Loucy (cell line): ENCODE data around the gene MAML2.

Experiments
- H2AFZ ChIP-seq: fragments of 200-600 bp; sonication (generic); 2 replicates; pipeline ENCODE4 v1.6.0; 2016; ENCODE audit warnings: antibody characterized with exemption, mild to moderate bottlenecking, low read length, moderate library complexity
- H3F3A ChIP-seq: fragments of 200-600 bp; 2 replicates; pipeline ENCODE4 v1.6.0; 2016; ENCODE audit warnings: antibody characterized with exemption, low read depth, mild to moderate bottlenecking
- H3K27me3 ChIP-seq: fragments of 200-600 bp; sonication (generic); 2 replicates; pipeline ENCODE4 v1.6.1; 2014; ENCODE audit warnings: low read length, mild to moderate bottlenecking; ENCODE audit not compliant: insufficient read depth, poor library complexity, severe bottlenecking
- H3K36me3 ChIP-seq: fragments of 200-600 bp; sonication (generic); 2 replicates; pipeline ENCODE4 v1.6.1; 2016; ENCODE audit warnings: low read length; ENCODE audit not compliant: insufficient read depth
- H3K4me1 ChIP-seq: fragments of 200-600 bp; sonication (generic); 2 replicates; pipeline ENCODE4 v1.5.1; 2014; ENCODE audit warnings: low read length, mild to moderate bottlenecking; ENCODE audit not compliant: insufficient read depth, poor library complexity, severe bottlenecking
- H3K4me2 ChIP-seq: fragments of 200-600 bp; sonication (generic); 2 replicates; pipeline ENCODE4 v1.6.0; 2014; ENCODE audit warnings: antibody characterized with exemption, low read length, low read depth, mild to moderate bottlenecking; ENCODE audit not compliant: poor library complexity, severe bottlenecking
- H3K4me3 ChIP-seq: fragments of 200-600 bp; sonication (generic); 2 replicates; pipeline ENCODE4 v1.5.1; 2014; ENCODE audit warnings: low read length, mild to moderate bottlenecking, mixed read lengths; ENCODE audit not compliant: poor library complexity, severe bottlenecking
- H3K79me2 ChIP-seq: fragments of 200-600 bp; sonication (generic); 2 replicates; pipeline ENCODE4 v1.6.1; 2014; ENCODE audit warnings: low read length; ENCODE audit not compliant: insufficient read depth
- H3K9ac ChIP-seq: fragments of 200-600 bp; sonication (generic); 2 replicates; pipeline ENCODE4 v1.6.0; 2014; ENCODE audit warnings: mild to moderate bottlenecking, low read depth, low read length, moderate library complexity; ENCODE audit not compliant: poor library complexity, severe bottlenecking
- H3K9me2 ChIP-seq: fragments of 200-600 bp; sonication (generic); replicated peaks from 2 replicates; pipeline ENCODE4 v1.6.1; 2016; ENCODE audit warnings: low read depth, low read length, mixed read lengths
- H3K9me3 ChIP-seq: fragments of 200-600 bp; sonication (generic); 2 replicates; pipeline ENCODE4 v1.6.1; 2014; ENCODE audit warnings: mild to moderate bottlenecking, antibody characterized with exemption, low read length, low read depth; ENCODE audit not compliant: insufficient read depth
- H4K20me1 ChIP-seq: fragments of 200-600 bp; sonication (generic); 2 replicates; pipeline ENCODE4 v1.6.0; 2014; ENCODE audit warnings: antibody characterized with exemption, low read length, mild to moderate bottlenecking; ENCODE audit not compliant: insufficient read depth, poor library complexity, severe bottlenecking
- CTCF ChIP-seq: fragments of 200-600 bp; sonication (generic); conservative IDR thresholded peaks from 2 replicates; pipeline ENCODE4 v1.5.1; 2014; ENCODE audit warnings: mild to moderate bottlenecking, antibody characterized with exemption, low read length
- EZH2phosphoT487 ChIP-seq: fragments of 200-600 bp; IDR thresholded peaks from 2 replicates; pipeline ENCODE4 v1.6.1; 2018; ENCODE audit warnings: antibody characterized with exemption, mild to moderate bottlenecking, moderate library complexity, borderline replicate concordance

Gene MAML2

GRCh38 chr11:96389720-96390487, 46.9 kb upstream of the MAML2 start, which contains the start of the genes CCDC82 and JRKL:
TSS of gene CCDC82 (minus strand) at chr11:96389912. CDS start at chr11:96384747, 5,165 bp downstream.
TSS of gene JRKL (plus strand) at chr11:96390013. CDS start at chr11:96390650, 637 bp downstream.
- H3K4me3 ChIP-seq: peak within 1 kb of the TSS; percentile 98
- H3K9ac ChIP-seq: peak within 1 kb of the TSS; percentile 77
- H3K9me2 ChIP-seq: no peaks in the 10 kb centered on the region
- H3K79me2 ChIP-seq: peaks cover 69% of the 10 kb centered on the region
- 0 out of 2 replicates have a peak, but pooled peaks cover 3% of the 10 kb centered on the region for H3F3A ChIP-seq
- no peaks in the 10 kb centered on the region for H3K36me3 ChIP-seq
- TF ChIP-seq EZH2phosphoT487 (no peak), CTCF (no peak)
- peak within 1 kb of the TSS; percentile 94 for H2AFZ ChIP-seq
- no peaks in the 10 kb centered on the region for H3K9me3 ChIP-seq
- peak within 1 kb of the TSS; percentile 90 for H3K4me2 ChIP-seq
- peaks cover 58% of the 10 kb centered on the region for H3K4me1 ChIP-seq
- no peaks in the 10 kb centered on the region for H3K27me3 ChIP-seq
- H4K20me1 ChIP-seq: peaks cover 8% of the 10 kb centered on the region

GRCh38 chr11:96388891-96389719, 46.1 kb upstream of the MAML2 start:
- no peaks in the 10 kb centered on the region for H3K27me3 ChIP-seq
- no peak for TF ChIP-seq EZH2phosphoT487
- TF ChIP-seq CTCF: no peak
- H3K9me2 ChIP-seq: no peaks in the 10 kb centered on the region
- H3K9me3 ChIP-seq: no peaks in the 10 kb centered on the region
- peaks cover 63% of the 10 kb centered on the region for H3K4me1 ChIP-seq
- peak overlapping the region; percentile 94 for H2AFZ ChIP-seq
- peak overlapping the region; percentile 82 for H3K4me2 ChIP-seq
- H4K20me1 ChIP-seq: peaks cover 8% of the 10 kb centered on the region
- H3K36me3 ChIP-seq: no peaks in the 10 kb centered on the region
- H3K79me2 ChIP-seq: peaks cover 69% of the 10 kb centered on the region
- peak overlapping the region; percentile 77 for H3K9ac ChIP-seq
- H3F3A ChIP-seq: 0 out of 2 replicates have a peak, but pooled peaks cover 3% of the 10 kb centered on the region
- H3K4me3 ChIP-seq: peak overlapping the region; percentile 98

- H3K4me1 ChIP-seq: peaks cover 59% of the 10 kb centered on the region
- H3F3A ChIP-seq: no peaks in the 10 kb centered on the region
- peak overlapping the region; percentile 82 for H3K4me2 ChIP-seq
- no peaks in the 10 kb centered on the region for H3K27me3 ChIP-seq
- H3K79me2 ChIP-seq: peaks cover 53% of the 10 kb centered on the region
- TF ChIP-seq CTCF (no peak), EZH2phosphoT487 (no peak)
- H4K20me1 ChIP-seq: peaks cover 8% of the 10 kb centered on the region
- H3K36me3 ChIP-seq: peaks cover 3% of the 10 kb centered on the region; the same call in 1 of the 2 replicates
- H2AFZ ChIP-seq: no peak overlapping the region
- no peaks in the 10 kb centered on the region for H3K9me2 ChIP-seq
- peak overlapping the region; percentile 98 for H3K4me3 ChIP-seq
- H3K9ac ChIP-seq: no peak overlapping the region
- no peaks in the 10 kb centered on the region for H3K9me3 ChIP-seq
Measured at GRCh38 chr11:96385187-96385586, 42.2 kb upstream of the MAML2 start.
